GM18511 (cell line): ENCODE results near the gene TRA2B.
"Not testable (repeated sequence)": the region's sequence is repeated elsewhere in the genome, so short reads cannot be mapped to it uniquely, and the experiment has no call there.

Experiments used
- ATAC-seq: cut with Tn5 transposase; IDR thresholded peaks from one replicate; pipeline ENCODE4 v1.9.1; 2021; ENCODE audit warnings: mild to moderate bottlenecking, moderate library complexity; ENCODE audit not compliant: unreplicated experiment

The TRA2B gene

GRCh38 chr3:185929192-185930151 is 8.3 kb downstream of the TRA2B start:
- ATAC-seq, result no peak

DNA sequence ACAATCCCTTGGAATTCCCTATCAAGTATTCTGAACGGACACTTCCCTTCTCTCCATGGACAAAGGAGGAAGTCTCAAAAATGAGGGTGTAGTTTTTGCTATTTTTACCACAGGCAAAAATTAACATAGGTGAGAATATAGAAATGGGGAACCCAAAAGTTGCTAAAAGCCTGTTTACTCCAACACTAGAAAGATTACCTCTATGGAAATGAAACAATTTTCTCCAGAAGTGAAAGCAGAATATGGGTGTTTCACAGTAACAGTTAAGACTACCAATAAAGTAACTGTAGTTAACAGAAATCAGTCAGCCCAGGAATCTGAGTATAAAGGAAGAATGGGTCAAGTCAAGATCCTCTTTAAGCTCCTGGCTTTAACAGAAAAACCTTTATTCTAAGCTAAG is 9.3 kb downstream of the TRA2B start:
- ATAC-seq, result no peak

- ATAC-seq, result no peak
Observed at GRCh38 chr3:185927501-185928200, 10.2 kb downstream of the TRA2B start.

DNA sequence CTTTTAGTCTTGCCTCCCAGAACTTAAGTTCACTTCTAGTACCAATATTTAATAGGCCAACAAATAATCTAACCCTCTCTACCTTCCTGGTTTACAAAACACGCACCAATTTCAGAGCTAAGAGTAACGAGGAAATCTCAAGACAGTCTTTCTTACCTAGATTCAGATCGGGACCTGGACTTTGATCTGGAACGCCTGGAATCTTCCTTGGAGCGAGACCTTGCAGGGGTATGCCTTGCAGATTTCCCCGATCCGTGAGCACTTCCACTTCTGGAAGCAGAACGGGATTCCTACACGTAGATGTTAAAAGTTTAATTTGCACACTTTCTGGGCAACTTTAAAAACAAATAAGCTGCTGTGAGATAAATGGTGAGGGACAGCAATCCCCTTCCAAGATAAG is 11.4 kb downstream of the TRA2B start:
- ATAC-seq, result no peak

GRCh38 chr3:185925353-185925752 is 12.5 kb downstream of the TRA2B start:
- no peak for ATAC-seq

GRCh38 chr3:185924375-185924774 is 13.4 kb downstream of the TRA2B start:
- no peak for ATAC-seq

GRCh38 chr3:185920184-185920583 is 17.6 kb downstream of the TRA2B start:
- no peak for ATAC-seq

GRCh38 chr3:185916042-185916833 is 21.6 kb downstream of the TRA2B start:
- no peak for ATAC-seq

- no peak for ATAC-seq
Observed at GRCh38 chr3:185915642-185916041, 22.2 kb downstream of the TRA2B start.

DNA sequence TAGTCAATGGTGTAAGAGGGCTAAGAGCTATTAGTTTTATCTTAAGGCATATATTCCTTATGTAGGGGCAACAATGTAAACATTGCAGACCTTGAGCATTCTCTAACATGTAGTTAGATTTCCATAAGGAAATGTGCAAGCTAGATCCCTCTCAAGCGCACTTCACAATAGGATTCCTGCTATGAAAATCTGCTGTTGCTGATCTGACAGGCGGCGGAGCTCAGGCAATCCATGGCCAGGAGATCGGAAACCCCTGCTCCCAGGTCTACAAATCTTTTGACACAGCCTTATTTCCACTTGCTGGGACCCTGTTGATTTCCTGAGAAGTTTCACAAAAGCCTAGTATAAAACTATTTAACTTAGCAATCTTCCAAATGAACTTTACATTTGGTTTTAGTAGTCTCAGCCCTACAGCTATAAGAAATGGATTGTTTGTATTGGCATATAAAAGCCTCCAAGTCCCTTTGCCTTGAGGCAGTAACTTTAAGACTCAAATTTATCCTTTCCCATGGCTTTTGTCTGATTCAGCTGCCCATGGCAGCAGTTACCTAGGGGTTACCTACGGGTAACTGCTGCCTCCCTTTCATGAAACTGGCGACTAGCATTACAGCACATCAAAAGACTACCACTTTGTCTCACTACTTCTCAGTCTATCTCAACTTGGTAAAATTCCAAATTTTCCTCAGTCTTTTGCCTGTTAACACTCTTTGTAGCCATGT is 22.7 kb downstream of the TRA2B start:
- no peak for ATAC-seq

DNA sequence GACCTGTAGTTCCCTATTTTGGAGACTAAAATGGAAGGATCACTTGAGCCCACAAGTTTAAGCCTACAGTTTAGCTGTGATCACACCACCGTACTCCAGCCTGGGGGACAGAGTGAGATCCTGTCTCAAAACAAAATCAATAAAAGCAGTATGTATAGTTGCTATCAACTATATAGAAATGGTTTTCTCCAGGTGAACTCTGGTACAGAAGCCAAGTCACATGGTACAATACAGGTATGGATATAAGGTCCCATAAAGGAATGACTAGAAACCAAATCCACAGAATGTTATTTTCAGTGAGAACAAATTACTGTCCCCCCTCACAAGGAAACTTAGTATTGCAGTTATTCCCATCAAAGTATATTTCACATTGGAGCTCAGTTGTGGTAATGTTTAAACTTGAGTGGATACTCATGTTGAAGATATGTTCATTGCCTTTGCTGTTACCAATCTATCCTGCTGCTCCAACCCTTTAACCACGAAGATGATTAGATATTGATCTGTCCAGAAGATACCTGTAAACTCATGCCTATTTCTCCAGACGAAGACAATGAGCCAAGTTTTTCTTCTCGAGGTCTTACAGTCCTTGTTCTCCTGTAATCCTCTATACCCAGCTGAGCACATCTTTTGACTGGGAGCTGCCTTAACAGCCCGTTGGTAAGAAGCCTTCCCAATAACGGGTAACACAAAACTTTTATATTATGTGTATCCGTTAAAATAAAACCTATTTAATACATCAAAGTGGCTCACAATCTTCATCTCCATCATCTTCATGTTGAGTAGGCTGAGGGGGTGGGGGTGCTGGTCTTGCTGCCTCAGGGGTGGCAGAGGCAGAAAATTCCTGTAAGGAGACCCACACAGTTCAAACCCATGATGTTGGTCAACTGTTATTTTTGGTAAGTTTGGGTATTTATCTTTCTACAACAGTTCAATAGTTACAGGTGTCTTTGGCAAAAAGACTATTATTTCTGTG is 24.6 kb downstream of the TRA2B start:
- no peak for ATAC-seq

GRCh38 chr3:185912512-185912911 is 25.3 kb downstream of the TRA2B start:
- no peak for ATAC-seq

DNA sequence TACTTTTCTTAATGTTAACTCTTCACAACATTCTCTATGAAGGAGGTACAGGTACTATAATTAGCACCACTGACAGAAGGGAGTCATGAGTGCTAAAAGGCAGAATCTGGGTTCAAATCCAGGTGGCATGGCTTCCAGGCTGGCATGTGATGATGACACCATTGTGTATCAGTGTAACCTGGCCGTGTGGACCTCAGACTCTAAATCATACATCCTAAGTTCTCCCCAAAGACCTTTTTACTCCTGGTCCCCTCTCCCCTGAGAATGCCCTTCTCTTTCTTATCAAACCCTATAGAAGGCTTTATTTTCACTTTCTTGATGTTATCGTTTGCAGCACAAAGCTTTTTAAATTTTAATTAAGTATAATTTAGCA is 26.8 kb downstream of the TRA2B start:
- not testable (repeated sequence) for ATAC-seq

DNA sequence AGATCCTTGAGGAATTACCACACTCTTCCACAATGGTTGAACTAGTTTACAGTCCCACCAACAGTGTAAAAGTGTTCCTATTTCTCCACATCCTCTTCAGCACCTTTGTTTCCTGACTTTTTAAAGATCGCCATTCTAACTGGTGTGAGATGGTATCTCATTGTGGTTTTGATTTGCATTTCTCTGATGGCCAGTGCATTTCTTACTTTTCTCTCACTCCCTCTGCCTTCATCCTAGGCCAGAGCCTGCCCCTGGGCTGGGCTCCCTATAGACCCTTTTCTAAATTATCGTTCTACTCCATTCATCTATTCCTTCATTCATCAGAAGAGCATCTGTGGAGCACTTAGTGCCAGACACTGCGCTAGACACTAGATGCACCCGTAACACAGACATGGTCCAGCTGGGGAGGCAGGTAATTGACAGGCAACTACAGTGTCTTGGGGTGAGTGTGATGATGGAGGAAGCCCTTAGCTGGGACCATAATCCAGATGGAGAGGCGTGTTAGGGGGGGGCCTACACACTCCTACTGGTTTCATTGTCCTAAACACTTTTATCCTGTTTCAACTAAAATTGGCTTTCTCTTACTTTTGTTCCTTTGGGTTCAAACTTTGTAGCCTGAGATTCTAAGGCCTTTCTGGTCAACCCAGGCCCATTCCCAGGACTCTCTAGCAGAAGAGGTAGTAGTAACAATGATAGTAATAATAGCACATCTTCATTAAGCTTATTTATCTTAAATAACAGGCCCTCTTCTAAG is 27.3 kb downstream of the TRA2B start:
- ATAC-seq, result not testable (repeated sequence)

DNA sequence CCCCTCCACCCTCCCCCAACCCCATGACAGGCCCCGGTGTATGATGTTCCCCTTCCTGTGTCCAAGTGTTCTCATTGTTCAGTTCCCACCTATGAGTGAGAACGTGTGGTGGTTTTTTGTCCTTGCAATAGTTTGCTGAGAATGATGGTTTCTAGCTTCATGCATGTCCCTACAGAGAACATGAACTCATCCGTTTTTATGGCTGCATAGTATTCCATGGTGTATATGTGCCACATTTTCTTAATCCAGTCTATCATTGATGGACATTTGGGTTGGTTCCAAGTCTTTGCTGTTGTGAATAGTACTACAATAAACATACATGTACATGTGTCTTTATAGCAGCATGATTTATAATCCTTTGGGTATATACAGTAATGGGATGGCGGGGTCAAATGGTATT is 27.9 kb downstream of the TRA2B start:
- ATAC-seq, result not testable (repeated sequence)

DNA sequence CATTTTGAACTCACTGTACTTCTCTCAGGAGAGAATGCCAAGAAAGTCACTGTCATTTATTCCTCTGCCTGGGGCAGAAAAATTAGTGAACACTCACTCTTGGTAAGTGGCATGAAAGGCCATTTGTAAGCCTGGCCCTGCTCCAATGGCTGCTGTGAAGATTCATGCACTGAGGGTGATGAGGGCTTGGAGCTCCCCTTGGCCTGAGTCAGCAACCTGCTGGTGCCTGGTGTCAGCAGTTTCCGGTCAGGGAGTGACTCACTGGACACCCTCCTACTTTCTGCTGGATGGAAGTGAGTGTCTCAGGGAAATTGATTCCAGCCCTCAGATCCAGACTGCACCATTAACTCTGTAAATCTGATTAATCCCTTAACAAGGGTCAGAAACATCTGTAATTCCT is 37.6 kb downstream of the TRA2B start:
- no peak for ATAC-seq

GRCh38 chr3:185896636-185897035 is 41.2 kb downstream of the TRA2B start:
- ATAC-seq, result no peak

- ATAC-seq, result no peak
Observed at GRCh38 chr3:185887066-185887465, 50.7 kb downstream of the TRA2B start.

GRCh38 chr3:185884641-185885040 is 53.2 kb downstream of the TRA2B start:
- no peak for ATAC-seq
